ENCODE data around the gene GLRX5. TPM values are rescaled to one million over a fixed set of nuclear protein-coding genes. Genes with fewer than 3 reads are reported as not detected.

Gene GLRX5
- total RNA-seq, 1 experiment from 2014 or later, result 72.8 TPM

DNA sequence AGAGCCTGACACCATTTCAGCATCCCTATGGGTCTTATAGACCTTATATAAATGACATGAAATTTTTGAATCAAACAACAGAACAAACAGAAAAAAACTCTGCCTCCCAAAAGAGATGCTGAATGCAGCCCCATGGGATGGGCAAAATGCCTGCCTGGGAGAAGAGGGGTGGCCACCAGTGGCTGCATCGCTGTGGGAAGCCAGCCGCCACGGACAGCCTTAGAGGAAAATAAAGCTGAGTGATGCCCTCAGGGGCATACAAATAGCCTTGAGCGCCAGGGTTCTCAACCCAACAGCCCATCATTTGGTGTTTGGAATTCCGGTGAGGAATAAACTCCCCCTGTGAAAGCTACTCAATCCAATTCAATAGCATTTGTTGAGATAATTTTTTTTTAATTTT lies 41.3 kb upstream of the GLRX5 start:
- ChIA-PET POLR2A (interaction anchor here (0.8 kb wide), 1 partner anchor 53 kb away, joined by 3 read pairs; no protein-coding TSS in a partner anchor), CTCF (interaction anchor here (1.7 to 2.2 kb wide), 2 partner anchors 34 to 41 kb away, joined by 6 read pairs; no protein-coding TSS in a partner anchor)
- Mint-ChIP-seq H3K36me3 (no peaks in the 10 kb centered on the region), H3K27me3 (ENCODE audit: low read depth) (no peaks in the 10 kb centered on the region), H3K9me3 (peaks cover 9% of the 10 kb centered on the region), H3K4me1 (no peaks in the 10 kb centered on the region), H3K27ac (no peak overlapping the region), H3K4me3 (no peak overlapping the region)
- no peak for TF ChIP-seq FOXP1 (CRISPR knock-in tag; IDR thresholded peaks at IDR 0.05; ENCODE audit: borderline replicate concordance)
- no peak for TF ChIP-seq HMGA2 (CRISPR knock-in tag; IDR thresholded peaks at IDR 0.05)
- TF ChIP-seq ZNF138 (CRISPR knock-in tag; conservative IDR thresholded peaks at IDR 0.05), result no peak
- TF ChIP-seq TEAD1 (CRISPR knock-in tag; IDR thresholded peaks at IDR 0.05), result no peak
- no peak for TF ChIP-seq PRRX2 (CRISPR knock-in tag; IDR thresholded peaks at IDR 0.05)
- TF ChIP-seq ZNF232 (CRISPR knock-in tag; IDR thresholded peaks at IDR 0.05), result no peak
- TF ChIP-seq, protein P1, sequence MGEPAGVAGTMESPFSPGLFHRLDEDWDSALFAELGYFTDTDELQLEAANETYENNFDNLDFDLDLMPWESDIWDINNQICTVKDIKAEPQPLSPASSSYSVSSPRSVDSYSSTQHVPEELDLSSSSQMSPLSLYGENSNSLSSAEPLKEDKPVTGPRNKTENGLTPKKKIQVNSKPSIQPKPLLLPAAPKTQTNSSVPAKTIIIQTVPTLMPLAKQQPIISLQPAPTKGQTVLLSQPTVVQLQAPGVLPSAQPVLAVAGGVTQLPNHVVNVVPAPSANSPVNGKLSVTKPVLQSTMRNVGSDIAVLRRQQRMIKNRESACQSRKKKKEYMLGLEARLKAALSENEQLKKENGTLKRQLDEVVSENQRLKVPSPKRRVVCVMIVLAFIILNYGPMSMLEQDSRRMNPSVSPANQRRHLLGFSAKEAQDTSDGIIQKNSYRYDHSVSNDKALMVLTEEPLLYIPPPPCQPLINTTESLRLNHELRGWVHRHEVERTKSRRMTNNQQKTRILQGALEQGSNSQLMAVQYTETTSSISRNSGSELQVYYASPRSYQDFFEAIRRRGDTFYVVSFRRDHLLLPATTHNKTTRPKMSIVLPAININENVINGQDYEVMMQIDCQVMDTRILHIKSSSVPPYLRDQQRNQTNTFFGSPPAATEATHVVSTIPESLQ (CRISPR knock-in tag; IDR thresholded peaks at IDR 0.05), result no peak
- TF ChIP-seq NR2C2 (CRISPR knock-in tag; IDR thresholded peaks at IDR 0.05), result no peak
- TF ChIP-seq, protein P2, sequence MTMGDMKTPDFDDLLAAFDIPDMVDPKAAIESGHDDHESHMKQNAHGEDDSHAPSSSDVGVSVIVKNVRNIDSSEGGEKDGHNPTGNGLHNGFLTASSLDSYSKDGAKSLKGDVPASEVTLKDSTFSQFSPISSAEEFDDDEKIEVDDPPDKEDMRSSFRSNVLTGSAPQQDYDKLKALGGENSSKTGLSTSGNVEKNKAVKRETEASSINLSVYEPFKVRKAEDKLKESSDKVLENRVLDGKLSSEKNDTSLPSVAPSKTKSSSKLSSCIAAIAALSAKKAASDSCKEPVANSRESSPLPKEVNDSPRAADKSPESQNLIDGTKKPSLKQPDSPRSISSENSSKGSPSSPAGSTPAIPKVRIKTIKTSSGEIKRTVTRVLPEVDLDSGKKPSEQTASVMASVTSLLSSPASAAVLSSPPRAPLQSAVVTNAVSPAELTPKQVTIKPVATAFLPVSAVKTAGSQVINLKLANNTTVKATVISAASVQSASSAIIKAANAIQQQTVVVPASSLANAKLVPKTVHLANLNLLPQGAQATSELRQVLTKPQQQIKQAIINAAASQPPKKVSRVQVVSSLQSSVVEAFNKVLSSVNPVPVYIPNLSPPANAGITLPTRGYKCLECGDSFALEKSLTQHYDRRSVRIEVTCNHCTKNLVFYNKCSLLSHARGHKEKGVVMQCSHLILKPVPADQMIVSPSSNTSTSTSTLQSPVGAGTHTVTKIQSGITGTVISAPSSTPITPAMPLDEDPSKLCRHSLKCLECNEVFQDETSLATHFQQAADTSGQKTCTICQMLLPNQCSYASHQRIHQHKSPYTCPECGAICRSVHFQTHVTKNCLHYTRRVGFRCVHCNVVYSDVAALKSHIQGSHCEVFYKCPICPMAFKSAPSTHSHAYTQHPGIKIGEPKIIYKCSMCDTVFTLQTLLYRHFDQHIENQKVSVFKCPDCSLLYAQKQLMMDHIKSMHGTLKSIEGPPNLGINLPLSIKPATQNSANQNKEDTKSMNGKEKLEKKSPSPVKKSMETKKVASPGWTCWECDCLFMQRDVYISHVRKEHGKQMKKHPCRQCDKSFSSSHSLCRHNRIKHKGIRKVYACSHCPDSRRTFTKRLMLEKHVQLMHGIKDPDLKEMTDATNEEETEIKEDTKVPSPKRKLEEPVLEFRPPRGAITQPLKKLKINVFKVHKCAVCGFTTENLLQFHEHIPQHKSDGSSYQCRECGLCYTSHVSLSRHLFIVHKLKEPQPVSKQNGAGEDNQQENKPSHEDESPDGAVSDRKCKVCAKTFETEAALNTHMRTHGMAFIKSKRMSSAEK (CRISPR knock-in tag; IDR thresholded peaks at IDR 0.05; ENCODE audit: borderline replicate concordance), result no peak
- TF ChIP-seq, protein P3, sequence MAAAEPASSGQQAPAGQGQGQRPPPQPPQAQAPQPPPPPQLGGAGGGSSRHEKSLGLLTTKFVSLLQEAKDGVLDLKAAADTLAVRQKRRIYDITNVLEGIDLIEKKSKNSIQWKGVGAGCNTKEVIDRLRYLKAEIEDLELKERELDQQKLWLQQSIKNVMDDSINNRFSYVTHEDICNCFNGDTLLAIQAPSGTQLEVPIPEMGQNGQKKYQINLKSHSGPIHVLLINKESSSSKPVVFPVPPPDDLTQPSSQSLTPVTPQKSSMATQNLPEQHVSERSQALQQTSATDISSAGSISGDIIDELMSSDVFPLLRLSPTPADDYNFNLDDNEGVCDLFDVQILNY (CRISPR knock-in tag; IDR thresholded peaks at IDR 0.05), result no peak
- TF ChIP-seq SMAD3 (CRISPR knock-in tag; IDR thresholded peaks at IDR 0.05; ENCODE audit: borderline replicate concordance), result no peak
- no peak for TF ChIP-seq NFYB (CRISPR knock-in tag; conservative IDR thresholded peaks at IDR 0.05; ENCODE audit: low read depth)
- DNase-seq (ENCODE audit: low spot score) (no peak), ATAC-seq (no peak)

DNA sequence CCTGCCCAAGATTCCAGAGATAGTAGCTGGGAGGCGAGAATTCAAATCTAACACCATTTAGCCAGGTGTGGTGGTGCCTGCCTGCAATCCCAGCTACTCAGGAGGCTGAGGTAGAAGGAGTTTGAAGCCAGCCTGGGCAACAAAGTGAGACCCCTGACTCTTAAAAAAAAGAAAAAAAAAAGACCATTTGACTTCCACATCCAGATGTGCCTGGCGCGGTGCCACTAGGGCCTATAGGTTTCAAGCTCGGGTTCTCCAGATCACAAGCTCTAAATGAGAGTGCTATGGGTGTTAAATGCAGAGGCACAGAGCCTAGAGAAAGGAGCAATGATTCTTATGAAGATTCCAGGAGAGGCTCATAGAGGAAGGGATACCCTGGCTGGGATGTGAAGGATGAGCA lies 40.9 kb upstream of the GLRX5 start:
- Mint-ChIP-seq H3K9me3 (peaks cover 9% of the 10 kb centered on the region), H3K27ac (no peak overlapping the region), H3K27me3 (ENCODE audit: low read depth) (no peaks in the 10 kb centered on the region), H3K4me1 (no peaks in the 10 kb centered on the region), H3K4me3 (no peak overlapping the region), H3K36me3 (no peaks in the 10 kb centered on the region)
- DNase-seq (ENCODE audit: low spot score) (no peak), ATAC-seq (no peak)
- POLR2A ChIA-PET, result interaction anchor here (0.8 kb wide), 1 partner anchor 53 kb away, joined by 3 read pairs; no protein-coding TSS in a partner anchor
- no peak for TF ChIP-seq MXD4 (CRISPR knock-in tag; IDR thresholded peaks at IDR 0.05; ENCODE audit: borderline replicate concordance)
- no peak for TF ChIP-seq ZNF423 (CRISPR knock-in tag; IDR thresholded peaks at IDR 0.05)
- TF ChIP-seq CBFB (CRISPR knock-in tag; IDR thresholded peaks at IDR 0.05; ENCODE audit: low read depth), result no peak
- no peak for TF ChIP-seq JUN (CRISPR knock-in tag; IDR thresholded peaks at IDR 0.05)
- TF ChIP-seq, protein P4, sequence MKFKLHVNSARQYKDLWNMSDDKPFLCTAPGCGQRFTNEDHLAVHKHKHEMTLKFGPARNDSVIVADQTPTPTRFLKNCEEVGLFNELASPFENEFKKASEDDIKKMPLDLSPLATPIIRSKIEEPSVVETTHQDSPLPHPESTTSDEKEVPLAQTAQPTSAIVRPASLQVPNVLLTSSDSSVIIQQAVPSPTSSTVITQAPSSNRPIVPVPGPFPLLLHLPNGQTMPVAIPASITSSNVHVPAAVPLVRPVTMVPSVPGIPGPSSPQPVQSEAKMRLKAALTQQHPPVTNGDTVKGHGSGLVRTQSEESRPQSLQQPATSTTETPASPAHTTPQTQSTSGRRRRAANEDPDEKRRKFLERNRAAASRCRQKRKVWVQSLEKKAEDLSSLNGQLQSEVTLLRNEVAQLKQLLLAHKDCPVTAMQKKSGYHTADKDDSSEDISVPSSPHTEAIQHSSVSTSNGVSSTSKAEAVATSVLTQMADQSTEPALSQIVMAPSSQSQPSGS (CRISPR knock-in tag; IDR thresholded peaks at IDR 0.05; ENCODE audit: borderline replicate concordance, low read depth), result no peak
- no peak for TF ChIP-seq TEAD1 (CRISPR knock-in tag; IDR thresholded peaks at IDR 0.05)
- TF ChIP-seq, protein P5, sequence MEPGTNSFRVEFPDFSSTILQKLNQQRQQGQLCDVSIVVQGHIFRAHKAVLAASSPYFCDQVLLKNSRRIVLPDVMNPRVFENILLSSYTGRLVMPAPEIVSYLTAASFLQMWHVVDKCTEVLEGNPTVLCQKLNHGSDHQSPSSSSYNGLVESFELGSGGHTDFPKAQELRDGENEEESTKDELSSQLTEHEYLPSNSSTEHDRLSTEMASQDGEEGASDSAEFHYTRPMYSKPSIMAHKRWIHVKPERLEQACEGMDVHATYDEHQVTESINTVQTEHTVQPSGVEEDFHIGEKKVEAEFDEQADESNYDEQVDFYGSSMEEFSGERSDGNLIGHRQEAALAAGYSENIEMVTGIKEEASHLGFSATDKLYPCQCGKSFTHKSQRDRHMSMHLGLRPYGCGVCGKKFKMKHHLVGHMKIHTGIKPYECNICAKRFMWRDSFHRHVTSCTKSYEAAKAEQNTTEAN (CRISPR knock-in tag; IDR thresholded peaks at IDR 0.05), result no peak
- no peak for TF ChIP-seq TP53 (CRISPR knock-in tag; IDR thresholded peaks at IDR 0.05)
- TF ChIP-seq FOXK1 (CRISPR knock-in tag; IDR thresholded peaks at IDR 0.05), result no peak
- CTCF ChIA-PET, result interaction anchor here (1.7 to 2.2 kb wide), 2 partner anchors 34 to 42 kb away, joined by 6 read pairs; no protein-coding TSS in a partner anchor

Data from WTC11 (cell line).